ENCODE measurements around the gene HTN3.

HTN3 gene

DNA sequence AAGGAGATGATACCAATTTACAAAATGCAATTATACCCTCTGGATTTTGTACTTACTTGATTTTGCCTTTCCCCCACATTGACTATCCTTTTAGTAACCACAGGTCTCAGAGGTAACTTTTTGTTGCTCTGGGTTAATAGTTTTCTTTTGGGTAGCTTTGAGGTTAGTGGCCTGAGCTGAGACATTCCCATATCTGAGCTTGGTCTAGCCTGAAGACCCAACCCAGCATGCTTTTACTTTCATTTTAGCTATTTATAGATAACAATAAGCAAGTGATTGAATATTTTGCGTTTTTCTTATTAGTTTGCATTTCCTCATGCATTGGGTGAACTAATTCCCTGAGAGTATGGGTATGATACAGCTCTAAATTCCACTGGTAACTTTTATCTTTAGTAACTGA is 33.7 kb downstream of the HTN3 start:
- TF ChIP-seq, protein P1, sequence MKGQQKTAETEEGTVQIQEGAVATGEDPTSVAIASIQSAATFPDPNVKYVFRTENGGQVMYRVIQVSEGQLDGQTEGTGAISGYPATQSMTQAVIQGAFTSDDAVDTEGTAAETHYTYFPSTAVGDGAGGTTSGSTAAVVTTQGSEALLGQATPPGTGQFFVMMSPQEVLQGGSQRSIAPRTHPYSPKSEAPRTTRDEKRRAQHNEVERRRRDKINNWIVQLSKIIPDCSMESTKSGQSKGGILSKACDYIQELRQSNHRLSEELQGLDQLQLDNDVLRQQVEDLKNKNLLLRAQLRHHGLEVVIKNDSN (IDR thresholded peaks at IDR 0.05): no peak
- TF ChIP-seq TCF12 (IDR thresholded peaks at IDR 0.05; ENCODE audit: low read depth) (no peak), EGR1 (IDR thresholded peaks at IDR 0.05) (no peak), TAF1 (IDR thresholded peaks at IDR 0.05; ENCODE audit: low read depth) (no peak), CEBPB (IDR thresholded peaks at IDR 0.05) (no peak)

DNA sequence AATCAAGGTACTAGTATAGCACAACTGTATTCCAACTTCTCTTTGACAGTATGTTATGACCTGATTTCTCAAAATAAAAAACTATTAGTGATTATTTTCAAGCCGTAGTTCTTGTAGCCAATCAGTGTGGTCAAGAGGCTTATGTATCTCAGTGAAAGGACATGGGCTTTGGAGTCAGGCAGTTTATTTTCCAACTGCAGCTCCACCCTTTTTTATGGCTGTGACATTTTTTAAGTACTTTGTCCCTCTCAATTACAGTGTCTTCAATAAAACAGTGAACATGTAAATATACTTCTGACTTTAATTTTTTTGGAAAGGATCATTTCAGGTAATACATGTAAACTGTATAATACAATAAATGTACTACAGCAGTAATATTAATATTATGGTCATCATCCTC is 51.9 kb downstream of the HTN3 start:
- TF ChIP-seq, protein P2, sequence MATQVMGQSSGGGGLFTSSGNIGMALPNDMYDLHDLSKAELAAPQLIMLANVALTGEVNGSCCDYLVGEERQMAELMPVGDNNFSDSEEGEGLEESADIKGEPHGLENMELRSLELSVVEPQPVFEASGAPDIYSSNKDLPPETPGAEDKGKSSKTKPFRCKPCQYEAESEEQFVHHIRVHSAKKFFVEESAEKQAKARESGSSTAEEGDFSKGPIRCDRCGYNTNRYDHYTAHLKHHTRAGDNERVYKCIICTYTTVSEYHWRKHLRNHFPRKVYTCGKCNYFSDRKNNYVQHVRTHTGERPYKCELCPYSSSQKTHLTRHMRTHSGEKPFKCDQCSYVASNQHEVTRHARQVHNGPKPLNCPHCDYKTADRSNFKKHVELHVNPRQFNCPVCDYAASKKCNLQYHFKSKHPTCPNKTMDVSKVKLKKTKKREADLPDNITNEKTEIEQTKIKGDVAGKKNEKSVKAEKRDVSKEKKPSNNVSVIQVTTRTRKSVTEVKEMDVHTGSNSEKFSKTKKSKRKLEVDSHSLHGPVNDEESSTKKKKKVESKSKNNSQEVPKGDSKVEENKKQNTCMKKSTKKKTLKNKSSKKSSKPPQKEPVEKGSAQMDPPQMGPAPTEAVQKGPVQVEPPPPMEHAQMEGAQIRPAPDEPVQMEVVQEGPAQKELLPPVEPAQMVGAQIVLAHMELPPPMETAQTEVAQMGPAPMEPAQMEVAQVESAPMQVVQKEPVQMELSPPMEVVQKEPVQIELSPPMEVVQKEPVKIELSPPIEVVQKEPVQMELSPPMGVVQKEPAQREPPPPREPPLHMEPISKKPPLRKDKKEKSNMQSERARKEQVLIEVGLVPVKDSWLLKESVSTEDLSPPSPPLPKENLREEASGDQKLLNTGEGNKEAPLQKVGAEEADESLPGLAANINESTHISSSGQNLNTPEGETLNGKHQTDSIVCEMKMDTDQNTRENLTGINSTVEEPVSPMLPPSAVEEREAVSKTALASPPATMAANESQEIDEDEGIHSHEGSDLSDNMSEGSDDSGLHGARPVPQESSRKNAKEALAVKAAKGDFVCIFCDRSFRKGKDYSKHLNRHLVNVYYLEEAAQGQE (IDR thresholded peaks at IDR 0.05; ENCODE audit: low read depth): no peak
- TF ChIP-seq EP300 (IDR thresholded peaks at IDR 0.05; ENCODE audit: borderline replicate concordance) (no peak), CREB1 (IDR thresholded peaks at IDR 0.05; ENCODE audit: low read depth) (no peak), ZBTB7A (IDR thresholded peaks at IDR 0.05; ENCODE audit: low read depth) (no peak), CEBPB (IDR thresholded peaks at IDR 0.05) (no peak), FOXM1 (IDR thresholded peaks at IDR 0.05; ENCODE audit: borderline replicate concordance, low read depth) (no peak), YY1 (IDR thresholded peaks at IDR 0.05; ENCODE audit: low read depth) (no peak), RAD21 (IDR thresholded peaks at IDR 0.05; ENCODE audit: low read depth) (no peak)

All from Ishikawa (cell line).